ENCODE measurements around the gene ECM2.

The ECM2 gene

DNA sequence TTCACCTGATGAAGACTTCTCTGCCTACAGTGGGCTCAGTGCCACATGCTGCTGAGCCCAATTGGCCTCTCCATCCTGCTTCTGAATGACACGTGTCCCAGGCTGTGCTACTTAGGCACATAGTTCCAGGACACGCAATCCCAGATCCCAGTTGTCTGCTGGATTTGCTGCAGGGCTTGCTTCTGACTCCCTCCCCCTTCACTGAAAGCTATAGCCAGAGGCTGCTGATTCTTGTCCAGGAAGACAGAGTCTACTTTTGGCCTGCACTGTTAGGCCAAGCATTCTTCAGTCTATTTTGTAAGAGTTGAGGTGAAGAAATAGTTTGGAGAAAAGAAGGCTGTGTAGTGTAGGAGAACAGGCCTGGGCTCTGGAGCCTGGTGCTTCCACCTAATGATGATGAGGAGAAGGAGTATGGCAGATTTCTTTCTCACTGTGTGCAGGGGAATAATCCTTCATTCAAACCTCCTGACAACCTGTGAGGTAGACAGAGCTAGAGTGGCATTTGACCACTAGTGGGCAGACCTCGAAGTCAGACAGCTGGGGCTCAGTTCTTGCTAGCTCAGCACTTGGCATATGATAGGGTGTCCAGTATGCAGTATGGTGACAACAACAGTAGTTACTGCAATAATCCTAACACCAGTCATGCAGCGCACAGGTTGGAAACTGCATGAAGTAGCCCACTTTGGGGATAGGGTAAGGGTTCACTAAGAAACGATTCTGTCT, 34.0 kb downstream of the ECM2 start:
- DNase-seq (ENCODE audit: low read depth, low spot score) = no peak

DNA sequence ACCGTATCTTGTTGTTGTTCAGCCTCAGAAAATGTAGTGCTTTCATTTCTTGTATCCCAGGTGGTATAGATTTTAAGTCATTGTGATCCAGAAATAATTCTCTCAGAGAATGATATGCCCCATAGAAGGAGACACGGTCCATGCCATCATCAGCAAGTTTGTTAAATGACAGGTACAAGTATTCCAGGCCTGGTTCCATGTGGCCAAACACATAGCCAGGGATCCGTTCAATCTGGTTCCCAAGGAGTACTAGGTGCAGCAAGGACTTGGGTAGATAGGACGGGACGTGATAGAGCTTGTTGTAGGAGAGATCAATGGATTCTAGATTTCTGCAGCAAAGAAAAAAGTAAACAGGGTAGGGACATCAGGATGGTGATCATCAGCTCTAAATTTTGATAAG, 35.1 kb downstream of the ECM2 start:
- DNase-seq (ENCODE audit: low read depth, low spot score) = no peak

DNA sequence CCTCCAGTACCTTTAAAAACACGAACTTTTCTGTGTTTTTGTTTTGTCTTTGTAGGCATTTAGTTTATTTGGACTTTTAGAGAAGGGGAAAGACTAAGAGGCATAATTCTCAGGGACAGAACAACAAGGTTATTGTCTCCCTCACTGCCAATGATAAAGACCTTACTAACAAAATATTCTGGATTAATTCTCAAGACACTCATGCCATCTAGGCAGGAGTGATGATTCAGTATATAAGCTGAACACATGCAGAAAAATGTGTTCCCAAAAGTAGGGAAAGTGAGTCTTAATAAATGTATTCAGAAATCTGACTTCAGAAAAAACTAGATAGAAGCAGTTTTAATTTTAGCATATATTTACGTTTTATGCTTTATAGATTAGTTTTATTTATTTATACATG, 36.1 kb downstream of the ECM2 start:
- DNase-seq (ENCODE audit: low read depth, low spot score) = no peak

DNA sequence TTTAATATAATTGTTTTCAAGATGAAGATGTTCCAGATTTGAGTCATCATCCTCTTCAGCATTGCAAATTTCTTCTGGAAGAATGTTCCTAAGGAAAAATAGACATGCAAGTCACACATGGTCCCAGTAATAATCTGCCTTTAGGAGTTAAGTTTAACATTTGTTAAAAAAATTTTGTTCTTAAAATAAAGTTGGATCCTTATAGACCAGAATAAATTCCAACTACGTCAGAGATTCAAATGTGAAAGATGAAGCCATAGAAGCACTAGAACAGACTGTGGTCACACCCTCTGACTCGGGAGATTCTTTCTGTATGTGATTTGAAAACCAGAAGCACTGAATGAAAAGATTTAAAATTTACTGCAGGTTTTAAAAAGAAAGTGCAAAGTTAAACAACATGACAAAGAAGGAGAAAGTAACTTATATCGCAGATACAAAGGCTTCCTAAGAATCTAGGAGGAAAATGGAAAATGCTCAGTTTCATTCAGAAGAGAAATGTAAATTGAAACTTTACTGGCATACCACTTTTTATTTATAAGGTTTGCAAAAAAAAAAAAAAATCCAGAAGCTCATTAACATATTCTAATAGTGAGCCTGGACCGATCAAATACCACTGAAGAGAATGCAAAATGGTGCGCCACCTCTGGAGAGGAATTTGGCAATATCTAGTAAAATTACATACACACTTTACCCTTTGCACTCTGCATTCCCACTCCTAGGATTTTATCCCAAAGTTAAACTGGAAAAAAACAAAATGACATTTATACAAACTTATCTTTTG, 39.2 kb downstream of the ECM2 start:
- no peak for DNase-seq (ENCODE audit: low read depth, low spot score)

DNA sequence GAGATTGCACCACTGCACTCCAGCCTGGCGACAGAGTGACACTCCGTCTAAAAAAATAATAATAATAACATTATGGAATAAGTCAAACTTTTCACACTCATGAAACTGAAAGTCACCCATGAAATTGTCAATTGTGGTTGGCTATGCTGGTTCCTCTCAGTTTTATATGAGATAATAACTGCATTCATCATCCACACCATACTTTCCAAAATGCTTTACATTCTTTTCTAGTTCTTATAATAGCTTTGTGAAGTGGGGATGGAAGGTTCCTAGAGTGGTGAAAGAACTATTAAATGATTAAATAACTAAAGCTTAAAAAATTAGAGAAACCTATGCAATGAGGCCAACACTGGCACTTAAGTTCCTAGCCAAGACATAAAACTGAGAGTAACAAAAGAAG, 40.9 kb downstream of the ECM2 start:
- DNase-seq (ENCODE audit: low read depth, low spot score) = no peak

DNA sequence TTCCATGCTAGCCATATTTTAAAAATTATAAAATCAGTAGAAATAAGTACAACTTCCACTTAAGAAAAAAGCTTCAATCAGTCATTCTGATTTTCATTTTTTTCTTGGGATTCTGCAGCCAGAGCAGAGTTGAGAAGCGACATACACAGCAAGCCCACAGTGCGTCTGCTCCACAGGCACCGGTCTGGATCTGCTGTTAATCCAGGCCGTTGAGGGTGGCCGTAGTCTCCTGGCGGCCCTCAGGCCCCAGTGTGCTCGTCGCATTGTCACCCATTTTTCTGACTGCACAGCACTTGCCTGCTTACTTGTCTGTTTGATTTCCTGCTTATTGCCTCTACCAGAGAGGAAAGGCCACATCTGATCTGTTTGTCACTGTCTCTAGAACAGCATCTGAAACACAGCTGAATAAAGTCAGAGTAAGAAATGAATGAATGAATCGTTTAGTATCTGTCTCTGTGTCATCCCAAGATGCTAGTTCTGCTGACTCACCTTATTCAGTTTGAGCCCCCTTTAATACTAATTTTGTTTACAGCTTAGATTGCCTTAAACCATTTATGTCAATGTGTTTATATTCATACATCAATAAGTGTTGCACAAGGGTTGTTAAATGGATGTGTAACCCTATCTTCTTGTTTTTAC, 41.9 kb downstream of the ECM2 start:
- DNase-seq (ENCODE audit: low read depth, low spot score) = no peak

DNA sequence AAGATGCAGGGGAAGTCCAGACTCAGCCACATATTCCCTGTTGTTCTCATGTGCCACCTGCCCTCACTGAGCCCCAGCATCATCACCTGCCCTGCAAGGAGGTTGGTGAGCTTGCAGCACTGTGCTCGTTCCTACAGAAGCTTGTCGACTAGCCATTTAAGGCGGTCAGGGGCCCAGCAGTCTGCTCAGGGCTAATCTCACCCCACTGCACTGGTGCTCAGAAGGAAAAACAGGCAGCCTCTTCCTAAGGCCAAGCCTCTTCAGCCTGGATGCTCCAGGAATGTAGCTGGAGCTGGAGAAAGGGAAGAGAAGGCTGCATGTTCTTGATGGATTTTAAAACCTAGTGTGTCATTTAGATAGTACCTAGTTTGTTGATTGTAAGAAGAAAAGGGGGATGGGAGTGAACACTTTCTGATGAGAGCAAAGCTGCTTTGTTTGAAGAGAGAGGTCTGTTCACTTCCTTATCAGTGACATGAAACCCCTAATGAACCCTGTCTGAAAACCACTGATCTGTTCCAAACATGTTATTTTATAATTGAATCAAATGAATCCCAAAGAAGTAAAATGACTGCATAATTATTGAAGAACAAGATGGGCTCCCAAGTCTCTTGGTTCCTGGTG, 42.9 kb downstream of the ECM2 start:
- no peak for DNase-seq (ENCODE audit: low read depth, low spot score)

DNA sequence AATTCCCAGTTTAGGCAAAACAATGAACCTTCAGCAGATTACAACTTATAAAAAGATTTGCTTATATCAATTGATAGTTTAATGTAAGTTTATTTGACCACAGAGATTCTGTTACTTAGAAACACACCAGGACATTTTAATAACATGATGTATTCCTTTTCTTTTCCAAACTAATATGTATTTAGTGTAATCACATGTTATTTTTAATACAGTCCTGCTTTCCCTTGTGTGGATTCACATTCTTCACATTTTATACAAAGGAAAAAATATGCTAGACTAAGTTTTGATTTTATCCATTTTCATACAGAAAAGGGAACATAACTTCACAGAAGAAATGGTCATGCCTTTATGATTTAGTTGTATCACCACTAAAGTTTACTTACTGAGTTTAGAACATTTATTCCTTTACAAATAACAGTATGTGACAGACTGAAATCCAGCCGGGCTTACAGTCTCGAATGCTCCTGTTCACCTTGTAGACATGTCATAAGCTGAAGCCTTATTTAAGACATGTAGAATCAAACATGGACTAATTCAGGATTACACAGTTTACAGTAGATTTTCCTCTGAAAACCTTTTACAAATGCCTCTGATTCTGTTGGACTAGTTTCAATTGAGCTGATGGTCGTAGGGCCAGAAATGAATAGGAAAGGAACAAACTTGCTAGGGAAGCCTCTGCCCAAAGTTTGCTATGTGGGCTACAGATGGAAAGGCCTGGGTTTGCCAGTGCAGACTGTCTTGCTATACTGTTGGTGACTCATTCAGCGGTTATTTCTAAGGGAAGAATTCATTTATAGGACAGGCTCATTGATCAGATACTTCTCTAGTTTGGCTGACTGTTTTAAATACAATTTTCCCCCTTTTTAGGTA, 46.9 kb downstream of the ECM2 start:
- DNase-seq (ENCODE audit: low read depth, low spot score) = no peak

DNA sequence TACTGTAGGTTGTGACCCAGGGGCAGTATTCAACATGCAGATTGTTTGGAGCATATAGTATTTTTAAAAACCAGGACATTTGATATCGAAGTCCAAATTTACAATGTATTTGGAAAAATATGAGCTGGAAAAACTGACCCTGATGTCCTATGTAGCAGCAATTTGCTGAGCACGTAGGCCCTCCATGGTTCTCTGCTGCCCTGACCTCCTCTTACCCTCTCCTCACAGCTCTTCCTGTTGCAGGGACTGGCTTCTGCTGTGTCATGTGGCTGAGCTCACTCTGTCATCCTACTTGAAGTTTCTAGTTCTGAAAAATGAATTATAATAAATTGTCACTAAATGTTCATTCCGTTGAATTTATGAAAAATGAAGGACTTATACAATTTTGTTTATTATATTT, 49.4 kb downstream of the ECM2 start:
- no peak for DNase-seq (ENCODE audit: low read depth, low spot score)

DNA sequence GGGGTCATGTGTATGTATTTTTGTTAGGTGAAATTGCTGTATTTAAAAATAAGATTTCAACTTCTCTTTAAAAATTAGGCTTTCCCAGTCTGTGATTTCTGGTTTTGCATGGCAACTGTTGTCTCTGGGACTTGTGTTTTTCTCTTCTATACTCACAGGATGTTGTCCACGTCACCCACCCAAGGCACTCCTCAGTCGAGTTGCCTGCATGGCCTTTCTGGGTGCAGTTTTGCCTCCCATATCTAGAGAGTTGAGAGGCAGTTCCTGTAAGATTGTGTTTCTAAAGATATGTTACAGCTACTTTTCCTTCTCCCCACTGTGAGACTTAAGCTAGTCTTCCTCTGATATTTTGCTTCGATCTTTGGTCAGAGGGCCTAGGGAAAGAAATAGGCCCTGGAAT, 51.2 kb downstream of the ECM2 start:
- no peak for DNase-seq (ENCODE audit: low read depth, low spot score)

DNA sequence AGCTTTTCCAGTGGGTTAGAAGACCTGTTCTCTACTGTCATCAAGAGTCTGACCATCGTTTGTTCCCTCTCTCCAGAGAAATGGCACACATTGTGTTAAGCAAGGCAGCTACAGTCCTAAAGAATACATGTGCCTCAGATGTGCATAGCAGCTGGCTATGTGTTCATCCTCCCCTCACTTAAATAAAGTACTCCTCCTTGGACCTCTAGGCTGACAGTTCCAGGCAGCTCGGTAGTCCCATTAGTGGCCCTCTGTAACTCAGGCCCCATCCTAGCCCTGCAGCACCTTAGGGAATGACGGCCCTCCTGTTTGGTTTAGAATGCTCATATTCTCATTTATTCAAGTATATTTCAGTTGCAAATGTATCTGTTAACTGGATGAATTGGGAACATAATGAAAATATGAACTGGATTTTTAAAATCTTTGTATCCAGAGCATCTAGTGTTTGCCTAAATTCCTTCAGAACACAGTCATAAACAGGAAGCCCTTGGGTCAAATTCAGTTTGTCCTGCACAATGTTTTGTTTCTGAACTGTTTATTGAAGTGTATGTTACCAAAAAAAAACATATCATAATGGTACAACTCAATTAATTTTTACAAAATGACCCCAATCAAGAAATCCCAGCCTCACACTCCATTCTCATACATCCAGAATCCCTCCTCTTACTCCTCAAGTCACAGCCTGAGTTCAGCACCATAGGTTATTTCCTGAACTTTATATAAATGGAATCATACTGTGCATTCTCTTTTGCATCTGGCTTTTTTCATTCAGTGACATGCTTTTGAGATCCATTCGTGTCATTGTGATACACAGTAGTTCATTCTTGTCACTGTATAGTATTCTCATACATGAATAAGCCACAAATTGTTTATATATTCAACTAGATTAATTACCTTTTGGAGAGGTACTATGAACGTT, 51.9 kb downstream of the ECM2 start:
- DNase-seq (ENCODE audit: low read depth, low spot score) = no peak

DNA sequence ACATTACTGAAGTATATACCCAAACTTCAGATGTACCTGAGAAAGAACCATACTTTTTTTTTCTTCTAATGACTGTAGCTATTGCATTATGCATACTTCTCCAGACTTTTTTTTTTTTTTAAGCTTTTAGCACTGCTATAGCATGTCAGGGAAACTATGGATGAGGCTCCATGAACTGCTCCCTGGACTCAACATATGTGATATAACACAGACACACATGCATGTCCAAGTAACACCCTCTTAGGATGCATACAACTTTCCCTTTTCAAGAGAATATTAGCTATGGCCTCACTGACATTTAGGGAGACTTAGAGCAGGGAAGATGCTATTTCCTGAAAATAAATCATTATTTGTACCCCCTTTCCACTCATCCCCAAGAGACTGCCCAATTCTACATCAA, 53.0 kb downstream of the ECM2 start:
- no peak for DNase-seq (ENCODE audit: low read depth, low spot score)

DNA sequence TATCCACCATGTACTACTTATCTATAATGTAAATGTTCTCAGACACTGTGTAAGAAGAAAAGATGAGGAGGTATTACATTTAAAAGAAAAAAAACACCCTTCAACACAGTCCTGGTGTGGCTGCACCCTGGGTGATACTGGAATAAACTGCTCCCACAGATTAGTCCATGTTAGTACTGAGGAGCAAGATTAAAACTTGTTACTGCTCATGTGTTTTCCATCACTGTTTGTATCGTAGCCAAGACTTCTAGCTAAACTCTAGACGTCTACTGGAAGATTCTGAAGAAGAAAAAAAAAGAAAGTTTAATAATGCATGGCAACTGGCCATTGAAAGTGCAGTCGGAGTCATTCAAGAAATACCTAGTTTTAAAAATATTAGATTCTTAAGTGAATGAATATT, 53.5 kb downstream of the ECM2 start, which contains the start of gene ASPN:
TSS of gene ASPN (minus strand) at position 178 of the 400 bp plus-strand sequence.
- DNase-seq (ENCODE audit: low read depth, low spot score) = no peak

DNA sequence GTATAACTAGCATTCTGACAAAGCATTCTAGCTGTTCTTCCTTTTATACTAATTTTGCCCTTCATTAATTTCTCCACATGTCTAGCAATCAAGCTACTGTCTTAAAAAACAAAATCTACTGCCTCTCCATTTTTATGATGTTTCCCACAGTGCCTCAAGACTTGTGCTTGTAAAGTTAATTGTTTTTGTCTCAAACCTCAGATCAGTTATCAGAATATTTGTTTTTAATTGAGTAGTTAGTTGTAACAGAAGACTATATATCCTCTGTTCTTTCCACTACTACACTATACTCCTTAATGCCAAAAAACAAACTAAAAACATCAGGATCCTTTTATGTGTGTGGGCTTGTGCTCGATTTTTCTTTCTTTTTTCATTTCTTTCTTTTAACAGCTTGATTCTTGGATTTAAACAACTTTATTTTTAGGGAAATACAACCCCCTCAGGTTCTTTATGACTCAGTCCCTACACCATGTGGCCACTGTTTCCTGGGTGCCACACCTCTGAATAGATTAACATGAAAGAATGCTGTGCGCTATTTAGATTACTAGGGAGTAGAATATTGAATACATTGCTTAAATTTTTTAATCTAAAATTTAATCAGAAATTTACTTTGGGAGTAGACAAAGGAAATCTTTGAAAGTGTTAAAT, 54.7 kb downstream of the ECM2 start:
- DNase-seq (ENCODE audit: low read depth, low spot score) = no peak

DNA sequence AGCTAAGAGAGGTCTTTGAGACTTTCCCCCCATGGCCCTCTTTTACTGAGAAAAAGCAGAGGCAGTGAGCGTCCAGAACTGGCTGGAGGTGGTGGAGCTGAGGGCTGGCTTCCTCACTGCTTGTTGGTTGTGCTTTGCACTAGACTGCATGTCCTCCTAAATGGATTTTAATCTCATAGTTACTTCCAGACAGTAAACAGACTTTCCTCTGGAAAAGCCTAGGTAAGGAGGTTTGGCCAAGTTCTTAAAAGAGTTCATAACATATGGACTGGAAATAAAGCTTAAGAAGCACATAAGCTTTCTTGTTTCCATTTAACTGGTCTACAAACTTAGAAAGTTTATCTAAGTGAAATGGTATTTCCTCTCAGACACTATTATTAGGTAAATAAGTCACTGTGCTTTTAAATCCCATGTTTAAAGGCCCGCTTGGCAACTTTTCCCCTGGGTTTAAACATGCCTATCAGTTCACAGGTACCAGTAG, 55.5 kb downstream of the ECM2 start:
- DNase-seq (ENCODE audit: low read depth, low spot score) = no peak

DNA sequence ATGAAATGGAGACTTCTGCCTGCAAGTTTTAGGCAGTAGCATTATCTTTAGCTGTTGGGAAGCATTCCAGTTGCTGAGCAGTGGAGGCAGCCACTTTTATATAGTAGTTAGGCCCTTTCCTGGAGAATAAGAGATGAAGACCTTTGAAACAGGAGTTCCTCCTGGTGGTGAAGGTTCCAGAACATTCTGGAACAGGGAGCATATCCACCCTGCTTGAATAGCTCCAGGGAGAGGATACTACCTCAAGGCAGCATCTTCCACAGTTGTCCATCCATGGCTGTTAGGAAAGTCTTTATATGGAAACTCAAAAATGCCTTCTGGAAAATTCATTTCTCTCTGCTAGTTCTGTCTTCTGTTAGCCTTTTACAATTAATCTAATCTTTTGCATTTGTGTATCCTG, 56.4 kb downstream of the ECM2 start:
- DNase-seq (ENCODE audit: low read depth, low spot score) = no peak

DNA sequence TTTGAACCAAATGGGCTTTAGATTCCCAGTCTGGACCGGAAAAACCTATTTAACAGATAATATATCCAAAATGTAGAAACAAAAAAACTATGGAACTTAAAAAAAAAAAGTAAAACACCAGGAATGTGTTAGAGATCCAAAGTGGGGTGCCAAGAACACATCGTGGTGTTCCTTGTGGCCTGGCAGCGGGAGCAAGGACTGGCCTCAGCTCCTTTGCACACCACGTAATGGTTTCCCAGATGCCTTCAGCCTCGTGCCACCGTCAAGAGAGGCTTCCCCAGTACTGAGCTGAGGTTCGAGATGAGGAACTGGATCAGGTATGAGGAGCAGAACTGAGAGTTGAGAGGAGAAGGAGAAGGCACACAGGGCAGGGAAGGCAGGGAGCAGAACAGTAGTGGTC, 57.0 kb downstream of the ECM2 start:
- no peak for DNase-seq (ENCODE audit: low read depth, low spot score)

DNA sequence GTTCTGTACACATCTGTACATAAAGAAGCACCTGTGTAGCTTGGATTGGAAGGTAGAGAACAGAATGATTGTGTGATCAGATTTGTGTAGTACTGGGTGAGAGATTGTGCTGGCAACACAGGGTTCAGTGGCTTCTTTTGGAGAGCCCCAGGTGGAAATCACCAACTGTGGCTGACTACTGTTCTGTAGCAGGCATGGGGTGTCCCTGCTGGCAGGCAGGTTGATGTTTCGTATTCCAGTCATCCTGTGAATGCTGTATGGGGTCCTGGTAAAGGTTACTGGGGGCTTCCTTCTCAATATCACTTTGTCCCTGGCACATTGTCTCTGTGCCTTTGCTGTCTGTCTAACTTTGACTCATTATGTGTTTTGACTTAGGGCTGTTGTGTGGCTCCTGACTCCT, 58.8 kb downstream of the ECM2 start:
- no peak for DNase-seq (ENCODE audit: low read depth, low spot score)

DNA sequence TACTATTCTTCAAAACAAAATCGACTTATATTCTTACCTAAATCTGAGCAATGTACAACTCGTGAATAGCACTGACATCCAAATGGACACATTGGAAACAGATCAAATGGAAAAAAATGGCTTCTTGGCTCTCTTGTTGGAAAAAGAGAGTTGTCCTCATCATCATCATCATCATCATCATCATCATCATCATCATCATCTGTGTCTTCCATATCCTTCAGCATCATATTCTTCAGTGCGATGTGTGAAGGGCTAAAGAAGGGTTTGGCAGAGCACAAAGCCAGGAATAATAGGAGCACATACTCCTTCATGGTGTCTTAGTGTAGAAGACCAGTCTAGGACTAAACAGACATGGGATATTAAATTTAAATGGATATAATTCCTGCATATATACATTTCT, 61.2 kb downstream of the ECM2 start:
- no peak for DNase-seq (ENCODE audit: low read depth, low spot score)

DNA sequence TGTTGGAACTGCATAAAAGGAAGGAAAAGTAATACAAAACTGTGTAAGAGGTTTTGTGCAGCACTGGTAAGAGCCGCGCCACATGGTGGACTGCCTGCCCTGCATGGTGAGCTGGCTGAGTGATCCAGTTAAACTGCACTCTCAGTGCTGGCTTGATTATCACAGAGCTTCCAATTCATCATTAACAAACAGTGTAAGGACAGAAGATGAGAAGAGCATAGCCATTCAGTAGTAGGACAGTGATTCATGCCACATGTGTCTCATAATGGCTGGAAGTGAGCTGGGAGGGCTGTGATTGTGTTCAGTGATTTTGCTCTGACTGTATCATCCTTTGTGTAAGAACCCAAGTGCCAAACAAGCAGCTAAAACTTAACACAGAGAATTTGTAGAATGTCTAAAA, 67.6 kb downstream of the ECM2 start:
- no peak for DNase-seq (ENCODE audit: low read depth, low spot score)
